HepG2 (cell line): ENCODE measurements around the gene SYTL3. TPM values are rescaled to one million over a fixed set of nuclear protein-coding genes. Genes with fewer than 3 reads are reported as not detected.

Source experiments
- ARID4A ChIP-seq: sonication (generic); formaldehyde crosslinking; IDR thresholded peaks from 2 replicates; pipeline ENCODE4 v1.5.0; 2020; ENCODE audit warnings: mild to moderate bottlenecking, missing genetic modification reagents, borderline replicate concordance
- ARNTL ChIP-seq: sonication (generic); formaldehyde crosslinking; IDR thresholded peaks from 2 replicates; pipeline ENCODE4 v1.4.0; 2020; ENCODE audit warnings: mild to moderate bottlenecking, missing genetic modification reagents
- BRF2 ChIP-seq: sonication (generic); formaldehyde crosslinking; IDR thresholded peaks from 2 replicates; pipeline ENCODE4 v1.8.1; 2022; ENCODE audit warnings: mild to moderate bottlenecking, missing genetic modification reagents
- JUNB ChIP-seq: sonication (generic); formaldehyde crosslinking; IDR thresholded peaks from 2 replicates; pipeline ENCODE4 v1.8.0; 2022; ENCODE audit warnings: missing genetic modification reagents, mild to moderate bottlenecking, borderline replicate concordance
- MTA1 ChIP-seq: sonication (generic); formaldehyde crosslinking; IDR thresholded peaks from 2 replicates; pipeline ENCODE4 v1.4.0; 2020; ENCODE audit warnings: missing genetic modification reagents, mild to moderate bottlenecking, borderline replicate concordance
- NR2F1 ChIP-seq, 2 experiments: fragments of 450-650 bp in 1 of 2; formaldehyde crosslinking in 1 of 2; IDR thresholded peaks; 2 replicates each; pipeline versions ENCODE4 v1.5.0 to v1.6.1; 2016 to 2020; ENCODE audit warnings: mild to moderate bottlenecking in 1 of 2, missing compliant biosample characterization in 1 of 2, missing genetic modification reagents in 1 of 2, moderate library complexity in 1 of 2
- SP140L ChIP-seq: sonication (generic); formaldehyde crosslinking; IDR thresholded peaks from 2 replicates; pipeline ENCODE4 v1.4.0; 2020; ENCODE audit warnings: missing genetic modification reagents, borderline replicate concordance
- YEATS2 ChIP-seq: sonication (generic); formaldehyde crosslinking; IDR thresholded peaks from 2 replicates; pipeline ENCODE4 v1.4.0; 2020; ENCODE audit warnings: missing genetic modification reagents, borderline replicate concordance
- ZFP62 ChIP-seq: sonication (generic); formaldehyde crosslinking; IDR thresholded peaks from 2 replicates; pipeline ENCODE4 v1.4.0; 2020; ENCODE audit warnings: missing genetic modification reagents
- ZHX2 ChIP-seq, 2 experiments: sonication (generic) in 1 of 2; formaldehyde crosslinking in 1 of 2; IDR thresholded peaks; 2 replicates each; pipeline versions ENCODE4 v1.6.1 to v1.9.0; 2014 to 2022; ENCODE audit warnings: antibody characterized with exemption in 1 of 2, borderline replicate concordance in 1 of 2, inconsistent platforms in 1 of 2, low read depth in 1 of 2, missing genetic modification reagents in 1 of 2
- ZNF431 ChIP-seq: sonication (generic); formaldehyde crosslinking; IDR thresholded peaks from 2 replicates; pipeline ENCODE4 v1.9.0; 2022; ENCODE audit warnings: missing genetic modification reagents, low read depth, mild to moderate bottlenecking, borderline replicate concordance
- polyA plus RNA-seq, 8 experiments: library from polyadenylated mRNA; depleted of rRNA in 3 of 8; stranded (reverse) in 7 of 8; unstranded in 1 of 8; fragments of >200 nt; fragmentation: Illumina TruSeq in 4 of 8; extraction: Trizol in 4 of 8; gene quantifications; 2 replicates each; pipeline versions ENCODE4 v1.2.1 to v1.2.3, GENCODE V29; 2011 to 2016; ENCODE audit warnings: low read depth in 4 of 8, missing spikeins in 1 of 8, mixed read lengths in 1 of 8; ENCODE audit not compliant: insufficient read depth in 1 of 8
- total RNA-seq, 5 experiments: library from RNA; depleted of rRNA; stranded (reverse); fragments of >200 nt; fragmentation: Illumina TruSeq; extraction: Trizol; gene quantifications; 2 replicates each; pipeline ENCODE4 v1.2.3, GENCODE V29; 2016; ENCODE audit warnings: low read depth in 1 of 5
- TF ChIP-seq, protein P1 (sequence below): sonication (generic); formaldehyde crosslinking; IDR thresholded peaks from 2 replicates; pipeline ENCODE4 v1.5.0; 2020; ENCODE audit warnings: missing genetic modification reagents
- TF ChIP-seq, protein P2 (sequence below): sonication (generic); formaldehyde crosslinking; IDR thresholded peaks from 2 replicates; pipeline ENCODE4 v1.4.0; 2020; ENCODE audit warnings: missing genetic modification reagents

Gene SYTL3
- total and polyA plus RNA-seq, 2 of the 13 experiments (the other 11 are each of a cell fraction or from before 2014, with no cell fraction given): 0.11 to 0.28 TPM

DNA sequence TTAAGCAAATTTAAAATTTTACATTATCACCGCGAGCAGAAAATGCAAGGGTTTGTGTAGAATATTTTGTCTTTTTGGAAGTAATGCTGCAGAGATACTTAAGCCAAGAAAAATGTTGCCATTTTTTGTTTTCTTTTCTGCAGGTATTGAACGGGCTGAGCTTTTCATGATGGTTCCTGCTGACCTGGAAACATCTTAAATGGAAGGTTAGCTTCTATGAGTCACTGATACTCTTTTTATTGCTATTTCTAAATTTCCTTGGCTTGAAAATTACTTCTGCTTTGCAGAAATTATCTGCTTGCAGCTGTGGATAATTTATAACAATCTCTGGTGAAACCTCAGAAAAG is 12.7 kb downstream of the SYTL3 start (continued):
- TF ChIP-seq NR2F1 (CRISPR knock-in tag; IDR thresholded peaks at IDR 0.05) (no peak), ZNF431 (CRISPR knock-in tag) (no peak), JUNB (CRISPR knock-in tag) (no peak), ARID4A (CRISPR knock-in tag) (no peak), BRF2 (CRISPR knock-in tag) (no peak), SP140L (no peak), ZFP62 (CRISPR knock-in tag) (no peak), MTA1 (no peak), ARNTL (CRISPR knock-in tag) (no peak), ZHX2 (IDR thresholded peaks at IDR 0.05; ENCODE audit: low read depth) (no peak), ZHX2 (CRISPR knock-in tag; IDR thresholded peaks at IDR 0.05; ENCODE audit: borderline replicate concordance) (no peak), YEATS2 (no peak)
- TF ChIP-seq, protein P1, sequence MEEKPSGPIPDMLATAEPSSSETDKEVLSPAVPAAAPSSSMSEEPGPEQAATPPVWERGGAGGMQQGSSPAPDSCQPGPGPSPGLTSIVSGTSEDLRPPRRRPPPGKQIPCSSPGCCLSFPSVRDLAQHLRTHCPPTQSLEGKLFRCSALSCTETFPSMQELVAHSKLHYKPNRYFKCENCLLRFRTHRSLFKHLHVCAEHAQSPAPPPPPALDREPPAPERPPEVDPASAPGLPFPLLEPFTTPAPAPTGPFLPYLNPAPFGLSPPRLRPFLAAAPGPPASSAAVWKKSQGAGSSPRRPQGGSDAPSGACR: no peak
- TF ChIP-seq, protein P2, sequence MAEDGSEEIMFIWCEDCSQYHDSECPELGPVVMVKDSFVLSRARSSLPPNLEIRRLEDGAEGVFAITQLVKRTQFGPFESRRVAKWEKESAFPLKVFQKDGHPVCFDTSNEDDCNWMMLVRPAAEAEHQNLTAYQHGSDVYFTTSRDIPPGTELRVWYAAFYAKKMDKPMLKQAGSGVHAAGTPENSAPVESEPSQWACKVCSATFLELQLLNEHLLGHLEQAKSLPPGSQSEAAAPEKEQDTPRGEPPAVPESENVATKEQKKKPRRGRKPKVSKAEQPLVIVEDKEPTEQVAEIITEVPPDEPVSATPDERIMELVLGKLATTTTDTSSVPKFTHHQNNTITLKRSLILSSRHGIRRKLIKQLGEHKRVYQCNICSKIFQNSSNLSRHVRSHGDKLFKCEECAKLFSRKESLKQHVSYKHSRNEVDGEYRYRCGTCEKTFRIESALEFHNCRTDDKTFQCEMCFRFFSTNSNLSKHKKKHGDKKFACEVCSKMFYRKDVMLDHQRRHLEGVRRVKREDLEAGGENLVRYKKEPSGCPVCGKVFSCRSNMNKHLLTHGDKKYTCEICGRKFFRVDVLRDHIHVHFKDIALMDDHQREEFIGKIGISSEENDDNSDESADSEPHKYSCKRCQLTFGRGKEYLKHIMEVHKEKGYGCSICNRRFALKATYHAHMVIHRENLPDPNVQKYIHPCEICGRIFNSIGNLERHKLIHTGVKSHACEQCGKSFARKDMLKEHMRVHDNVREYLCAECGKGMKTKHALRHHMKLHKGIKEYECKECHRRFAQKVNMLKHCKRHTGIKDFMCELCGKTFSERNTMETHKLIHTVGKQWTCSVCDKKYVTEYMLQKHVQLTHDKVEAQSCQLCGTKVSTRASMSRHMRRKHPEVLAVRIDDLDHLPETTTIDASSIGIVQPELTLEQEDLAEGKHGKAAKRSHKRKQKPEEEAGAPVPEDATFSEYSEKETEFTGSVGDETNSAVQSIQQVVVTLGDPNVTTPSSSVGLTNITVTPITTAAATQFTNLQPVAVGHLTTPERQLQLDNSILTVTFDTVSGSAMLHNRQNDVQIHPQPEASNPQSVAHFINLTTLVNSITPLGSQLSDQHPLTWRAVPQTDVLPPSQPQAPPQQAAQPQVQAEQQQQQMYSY (CRISPR knock-in tag): no peak
